ENCODE data around the gene LRCOL1.

Gene LRCOL1

GRCh38 chr12:132561427-132562156, 48.8 kb downstream of the LRCOL1 start:
- DNase-seq: no peak

- peak; percentile 94 for DNase-seq
Measured at GRCh38 chr12:132560614-132561426, 49.6 kb downstream of the LRCOL1 start.

- DNase-seq: no peak
Measured at GRCh38 chr12:132560364-132560613, 50.1 kb downstream of the LRCOL1 start.

- DNase-seq: peak; percentile 56
Measured at GRCh38 chr12:132559652-132560363, 50.6 kb downstream of the LRCOL1 start.

GRCh38 chr12:132558861-132559623, 51.3 kb downstream of the LRCOL1 start:
- DNase-seq: no peak

GRCh38 chr12:132558042-132558856, 52.1 kb downstream of the LRCOL1 start:
- no peak for DNase-seq

GRCh38 chr12:132557291-132558015, 52.9 kb downstream of the LRCOL1 start:
- no peak for DNase-seq

- no peak for DNase-seq
Measured at GRCh38 chr12:132556801-132557200, 53.6 kb downstream of the LRCOL1 start.

- no peak for DNase-seq
Measured at GRCh38 chr12:132556216-132556615, 54.2 kb downstream of the LRCOL1 start.

- no peak for DNase-seq
Measured at GRCh38 chr12:132555686-132556085, 54.7 kb downstream of the LRCOL1 start.

GRCh38 chr12:132554845-132555630, 55.3 kb downstream of the LRCOL1 start:
- no peak for DNase-seq

Data from NCI-H510A treated with DMSO at 0.1 percent for 48 hours (cell line).